Fibroblast of mammary gland (primary cell): ENCODE results near the gene TPGS2.
A peak's percentile ranks its signal among the peaks of the same experiment; 100 is the strongest.

Experiments
- DNase-seq: peaks from one replicate; pipeline ENCODE4 v3.0.0-alpha.2; 2010; ENCODE audit warnings: low read depth
- H3K4me3 ChIP-seq: 2 replicates; pipeline ENCODE4 v1.5.1; 2011; ENCODE audit warnings: low read depth, mild to moderate bottlenecking, low read length, moderate library complexity; ENCODE audit not compliant: control insufficient read depth
- TF ChIP-seq, protein P1 (sequence below): conservative IDR thresholded peaks from 2 replicates; pipeline ENCODE4 v1.5.1; 2011; ENCODE audit warnings: low read depth, low read length, inconsistent platforms; ENCODE audit not compliant: control insufficient read depth, insufficient read depth

TPGS2 gene

DNA sequence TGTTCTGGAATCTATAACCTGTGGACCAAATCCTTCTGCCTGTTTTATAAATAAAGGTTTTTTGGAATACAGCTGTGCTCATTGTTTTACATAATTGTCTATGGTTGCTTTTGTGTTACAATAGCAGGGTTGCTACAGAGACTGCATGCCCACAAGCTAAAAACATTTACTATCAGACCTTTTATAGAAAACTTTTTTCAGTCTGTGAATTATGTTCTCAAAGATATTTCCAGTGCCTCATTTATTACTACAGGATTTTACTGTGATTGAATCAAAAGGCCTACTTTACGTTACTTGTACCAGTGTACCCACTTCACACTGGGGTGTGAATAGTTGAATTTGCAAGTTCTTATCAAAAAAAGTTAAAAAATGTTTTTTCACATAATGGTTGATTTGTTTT lies 7.1 kb upstream of the TPGS2 start:
- DNase-seq: no peak
- H3K4me3 ChIP-seq: no peak overlapping the region
- TF ChIP-seq, protein P1, sequence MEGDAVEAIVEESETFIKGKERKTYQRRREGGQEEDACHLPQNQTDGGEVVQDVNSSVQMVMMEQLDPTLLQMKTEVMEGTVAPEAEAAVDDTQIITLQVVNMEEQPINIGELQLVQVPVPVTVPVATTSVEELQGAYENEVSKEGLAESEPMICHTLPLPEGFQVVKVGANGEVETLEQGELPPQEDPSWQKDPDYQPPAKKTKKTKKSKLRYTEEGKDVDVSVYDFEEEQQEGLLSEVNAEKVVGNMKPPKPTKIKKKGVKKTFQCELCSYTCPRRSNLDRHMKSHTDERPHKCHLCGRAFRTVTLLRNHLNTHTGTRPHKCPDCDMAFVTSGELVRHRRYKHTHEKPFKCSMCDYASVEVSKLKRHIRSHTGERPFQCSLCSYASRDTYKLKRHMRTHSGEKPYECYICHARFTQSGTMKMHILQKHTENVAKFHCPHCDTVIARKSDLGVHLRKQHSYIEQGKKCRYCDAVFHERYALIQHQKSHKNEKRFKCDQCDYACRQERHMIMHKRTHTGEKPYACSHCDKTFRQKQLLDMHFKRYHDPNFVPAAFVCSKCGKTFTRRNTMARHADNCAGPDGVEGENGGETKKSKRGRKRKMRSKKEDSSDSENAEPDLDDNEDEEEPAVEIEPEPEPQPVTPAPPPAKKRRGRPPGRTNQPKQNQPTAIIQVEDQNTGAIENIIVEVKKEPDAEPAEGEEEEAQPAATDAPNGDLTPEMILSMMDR: no peak

DNA sequence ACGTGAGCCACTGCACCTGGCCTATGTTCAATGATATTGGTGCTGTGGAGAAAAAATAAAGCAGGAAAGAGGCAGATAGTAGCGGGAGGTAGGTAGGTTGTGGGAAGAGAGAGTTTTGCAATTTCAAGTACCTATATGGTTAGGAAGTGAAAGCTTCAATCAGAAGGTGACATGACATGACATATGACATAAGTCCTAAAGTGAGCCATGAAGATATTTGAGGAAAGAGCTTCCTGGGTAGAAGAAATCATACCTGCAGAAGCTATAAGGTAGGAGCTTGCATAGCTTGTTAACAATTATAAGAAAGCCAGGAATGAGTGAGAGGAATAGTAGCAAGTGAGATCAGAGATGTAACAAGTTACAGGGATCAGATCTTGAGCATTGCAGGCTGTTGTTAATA lies 4.3 kb upstream of the TPGS2 start:
- TF ChIP-seq, protein P1: no peak
- no peak overlapping the region for H3K4me3 ChIP-seq
- no peak for DNase-seq

DNA sequence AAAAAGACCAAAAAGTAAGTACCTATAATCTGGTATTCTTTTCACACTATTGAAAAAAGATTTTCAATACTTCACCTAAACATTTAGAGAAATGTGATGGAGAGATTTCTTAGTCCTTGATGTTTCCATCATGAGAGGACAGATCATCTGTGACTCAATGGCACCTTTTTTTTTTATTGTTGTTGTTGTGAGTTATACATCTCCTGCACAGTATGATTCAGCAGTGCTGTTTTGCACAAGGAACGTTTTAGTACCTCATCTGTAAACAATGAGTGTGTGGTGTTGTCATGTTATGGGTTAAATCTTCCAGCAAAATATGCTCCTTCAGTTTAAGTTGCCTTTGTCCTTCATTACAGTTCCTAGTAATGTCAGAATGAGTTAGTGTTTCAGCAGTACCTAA lies 2.3 kb upstream of the TPGS2 start:
- H3K4me3 ChIP-seq: no peak overlapping the region
- TF ChIP-seq, protein P1: no peak
- peak; percentile 90 for DNase-seq

DNA sequence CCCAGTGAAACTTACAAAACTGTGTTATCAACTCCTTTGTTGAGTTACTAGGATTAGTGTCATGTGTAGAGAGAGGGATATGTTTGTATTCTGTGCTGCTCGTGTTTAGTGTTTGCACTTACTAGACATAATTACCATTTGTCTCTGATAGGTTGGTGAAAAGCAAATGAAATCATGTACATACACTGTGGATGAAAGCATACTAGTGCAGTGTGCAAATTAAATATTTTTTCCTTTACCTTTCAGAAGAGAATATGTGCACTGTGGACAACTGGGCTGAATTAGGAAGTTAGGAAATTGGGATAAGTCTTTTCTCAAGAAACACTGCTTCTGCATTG lies 1.3 kb upstream of the TPGS2 start:
- TF ChIP-seq, protein P1: no peak
- H3K4me3 ChIP-seq: peak overlapping the region; percentile 86
- no peak for DNase-seq

DNA sequence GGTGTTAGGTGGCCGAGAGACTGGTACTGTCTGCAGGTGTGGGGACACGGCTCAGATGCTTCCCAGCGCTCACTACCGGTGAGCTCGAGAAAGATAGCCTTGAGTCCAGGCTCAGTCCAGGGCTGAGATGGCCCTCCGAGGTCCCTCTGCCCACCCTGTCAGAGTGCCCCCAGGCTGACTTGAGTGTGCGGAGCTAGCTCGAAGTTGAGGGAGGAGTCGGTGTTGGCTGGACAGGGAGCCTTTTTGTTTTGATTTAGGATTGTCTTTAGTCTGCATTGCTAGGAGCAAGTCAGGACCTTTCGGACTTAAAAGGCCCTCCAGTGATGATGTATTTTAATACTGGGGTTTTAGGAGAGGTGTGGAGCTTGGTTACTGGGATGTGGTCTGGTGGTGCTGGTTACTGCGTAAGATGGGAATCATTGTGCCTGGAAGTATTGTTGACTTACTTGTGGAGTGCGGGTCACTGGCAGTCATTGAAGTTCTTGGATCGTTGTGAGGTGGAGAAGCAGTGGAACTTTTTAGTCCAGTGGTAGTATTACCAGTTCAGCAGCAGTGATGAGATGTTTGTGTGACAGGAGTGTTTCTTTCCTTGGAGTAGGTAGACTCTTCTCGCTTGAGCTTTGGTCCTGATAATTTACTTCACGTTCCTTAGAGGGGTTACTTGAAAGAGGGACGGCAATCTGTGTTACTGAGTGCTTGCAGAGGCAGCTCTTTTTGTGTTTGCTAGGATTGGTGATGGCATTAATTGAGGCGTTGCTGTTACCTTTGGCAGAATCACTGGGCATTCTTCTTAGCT lies 758 bp upstream of the TPGS2 start:
- DNase-seq: peak; percentile 59
- H3K4me3 ChIP-seq: peak overlapping the region; percentile 86
- TF ChIP-seq, protein P1: no peak

DNA sequence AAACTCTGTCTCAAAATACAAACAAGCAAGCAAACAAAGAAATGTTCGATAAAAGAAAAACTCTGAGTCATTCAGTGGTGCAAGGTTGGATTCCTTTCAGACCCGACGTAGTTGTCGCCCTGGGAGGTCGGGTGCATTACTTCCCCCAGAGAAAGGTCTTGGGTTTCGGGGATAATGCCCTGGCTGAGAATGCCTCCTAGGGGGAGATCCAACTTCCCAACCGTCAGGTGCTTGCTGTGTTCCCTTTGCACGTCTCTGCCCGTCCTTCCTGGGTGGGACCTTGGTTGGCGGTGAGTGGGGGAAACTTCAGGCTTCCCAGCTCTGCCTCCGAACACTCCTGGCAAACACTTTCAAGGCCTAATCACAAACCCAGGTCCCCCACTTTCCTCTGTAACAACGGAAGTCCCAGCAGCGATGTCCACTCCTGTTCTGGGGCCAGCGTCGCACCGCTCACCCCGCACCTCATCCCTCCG lies 609 bp downstream of the TPGS2 start:
- TF ChIP-seq, protein P1: no peak
- H3K4me3 ChIP-seq: peak overlapping the region; percentile 96
- DNase-seq: peak; percentile 77
